Stomach (tissue), 9 donors: ENCODE data around the gene ERBB4. TPM values are rescaled to one million over a fixed set of nuclear protein-coding genes. Genes with fewer than 3 reads are reported as not detected.

Experiments
- DNase-seq, 2 donors: peaks; one replicate each; pipeline versions ENCODE4 v3.0.0 to v3.0.0-alpha.2; 2013 to 2019
- H3K27ac ChIP-seq, 5 donors: fragments of 200-600 bp in 4 of 5; sonication (generic) in 4 of 5; one replicate each; pipeline ENCODE4 v1.5.1; 2013 to 2019; ENCODE audit warnings: mild to moderate bottlenecking in 1 of 5, moderate library complexity in 1 of 5
- H3K27me3 ChIP-seq, 3 donors: fragments of 200-600 bp; sonication (generic); one replicate each; pipeline ENCODE4 v1.5.1; 2017 to 2019; ENCODE audit warnings: mixed run types in 1 of 3
- H3K36me3 ChIP-seq, 4 donors: fragments of 200-600 bp; sonication (generic); 1 replicate in 3 of 4; 2 replicates in 1 of 4; pipeline ENCODE4 v1.5.1; 2016 to 2019
- H3K4me1 ChIP-seq, 4 donors: fragments of 200-600 bp; sonication (generic); one replicate each; pipeline ENCODE4 v1.5.1; 2016 to 2019
- H3K4me3 ChIP-seq, 4 donors: fragments of 200-600 bp; sonication (generic) in 3 of 4; one replicate each; pipeline ENCODE4 v1.5.1; 2016 to 2019; ENCODE audit warnings: mild to moderate bottlenecking in 1 of 4
- H3K9me3 ChIP-seq, 4 donors: fragments of 200-600 bp; sonication (generic); one replicate each; pipeline ENCODE4 v1.5.1; 2016 to 2019
- CTCF ChIP-seq, 7 experiments: fragments of 450-650 bp in 4 of 7; fragments of 200-600 bp in 3 of 7; sonication (generic) in 3 of 7; IDR thresholded peaks; one replicate each; pipeline ENCODE4 v1.5.1; 2016 to 2019; ENCODE audit warnings: antibody characterized with exemption in 7 of 7, control low read depth in 2 of 7, mild to moderate bottlenecking in 1 of 7
- EP300 ChIP-seq: sonication (generic); formaldehyde crosslinking; IDR thresholded peaks from one replicate; pipeline ENCODE4 v1.6.1; 2017; ENCODE audit warnings: antibody characterized with exemption
- POLR2A ChIP-seq, 4 donors: fragments of 450-650 bp; IDR thresholded peaks; one replicate each; pipeline ENCODE4 v1.6.1; 2016; ENCODE audit warnings: antibody characterized with exemption in 4 of 4, control low read depth in 2 of 4, mild to moderate bottlenecking in 1 of 4, moderate library complexity in 1 of 4
- POLR2AphosphoS5 ChIP-seq, 3 donors: sonication (generic); formaldehyde crosslinking; IDR thresholded peaks; one replicate each; pipeline ENCODE4 v1.6.1; 2016; ENCODE audit warnings: antibody characterized with exemption in 3 of 3
- WGBS, 5 donors: extraction: QIAGEN DNeasy Blood & Tissue Kit in 3 of 5; methylation state at CpG; one replicate each; pipeline versions ENCODE4 v1.1.5 to v1.1.7; 2013 to 2018; 5-methylcytosine and 5-hydroxymethylcytosine counted together
- intact Hi-C: fragments of 100-400 bp; cut with DNase I; formaldehyde crosslinking; loops from one replicate; pipeline ENCODE4 v1.15.1; 2023; ENCODE audit warnings: low total_unique reads
- polyA plus RNA-seq, 3 donors: library from polyadenylated mRNA; stranded (reverse); fragments of 200-250 nt; gene quantifications; one replicate each; pipeline ENCODE4 v1.2.3, GENCODE V29; 2013
- total RNA-seq, 5 donors: library from RNA; depleted of rRNA; stranded (reverse); fragments of >200 nt; gene quantifications; one replicate each; pipeline versions ENCODE4 v1.1.0 to v1.2.3, GENCODE V29; 2014 to 2016
- donor health status: healthy with polysubstance abuse.
- donor health status: Bipolar disorder and iron deficiency.
- donor health status: healthy.

Gene ERBB4
- total and polyA plus RNA-seq, 8 donors: 0.12 to 2.5 (median 0.45) TPM; not detected in 1

- Histone ChIP-seq H3K27me3 (no peaks in the 10 kb centered on the region), H3K4me3 (no peak overlapping the region), H3K36me3 (no peaks in the 10 kb centered on the region), H3K27ac (no peak overlapping the region), H3K9me3 (no peaks in the 10 kb centered on the region), H3K4me1 (peaks cover 0 to 13% (median 3%) of the 10 kb centered on the region in 4 donors)
- 50 to 59% (median 51%) methylated on average over 6 of the region's 6 CpGs for WGBS, 5 donors
- DNase-seq: no peak
- no peak for TF ChIP-seq CTCF (IDR thresholded peaks at IDR 0.05)
- intact Hi-C loops: no loop called here
These were observed 1085.2 kb downstream of the ERBB4 start for GRCh38 chr2:211453311-211453887.

- Histone ChIP-seq H3K4me3 (no peak overlapping the region), H3K4me1 (peaks cover 0 to 13% (median 3%) of the 10 kb centered on the region in 4 donors), H3K9me3 (no peaks in the 10 kb centered on the region), H3K36me3 (no peaks in the 10 kb centered on the region), H3K27me3 (no peaks in the 10 kb centered on the region), H3K27ac (no peak overlapping the region)
- intact Hi-C loops: no loop called here
- TF ChIP-seq POLR2AphosphoS5 (IDR thresholded peaks at IDR 0.05): no peak
- no peak for TF ChIP-seq EP300
- TF ChIP-seq CTCF (IDR thresholded peaks at IDR 0.05): no peak
- TF ChIP-seq POLR2A (IDR thresholded peaks at IDR 0.05): no peak
- 51 to 68% (median 56%) methylated on average over 2 of the region's 2 CpGs for WGBS, 5 donors
- no peak for DNase-seq
These were observed 1087.0 kb downstream of the ERBB4 start for GRCh38 chr2:211451642-211452041.

- 90 to 97% (median 93%) methylated on average over 1 of the region's 1 CpG for WGBS, 5 donors
- Histone ChIP-seq H3K4me1 (peaks cover 0 to 7% (median 2%) of the 10 kb centered on the region in 4 donors), H3K4me3 (no peak overlapping the region), H3K27me3 (no peaks in the 10 kb centered on the region), H3K36me3 (no peaks in the 10 kb centered on the region), H3K9me3 (no peaks in the 10 kb centered on the region), H3K27ac (no peak overlapping the region)
- TF ChIP-seq CTCF (IDR thresholded peaks at IDR 0.05): no peak
- no peak for TF ChIP-seq EP300
- no peak for TF ChIP-seq POLR2A (IDR thresholded peaks at IDR 0.05)
- no peak for TF ChIP-seq POLR2AphosphoS5 (IDR thresholded peaks at IDR 0.05)
- intact Hi-C loops: no loop called here
- DNase-seq: no peak
These were observed 1088.8 kb downstream of the ERBB4 start for GRCh38 chr2:211449819-211450218.

- Histone ChIP-seq H3K4me3 (no peak overlapping the region), H3K27me3 (no peaks in the 10 kb centered on the region), H3K9me3 (no peaks in the 10 kb centered on the region), H3K4me1 (peaks cover 0 to 3% (median 0%) of the 10 kb centered on the region in 4 donors), H3K27ac (no peak overlapping the region), H3K36me3 (no peaks in the 10 kb centered on the region)
- DNase-seq: no peak
- TF ChIP-seq POLR2A (IDR thresholded peaks at IDR 0.05): no peak
- TF ChIP-seq EP300: no peak
- TF ChIP-seq POLR2AphosphoS5 (IDR thresholded peaks at IDR 0.05): no peak
- TF ChIP-seq CTCF (IDR thresholded peaks at IDR 0.05): no peak
- intact Hi-C loops: no loop called here
- 67 to 76% (median 74%) methylated on average over 1 of the region's 1 CpG for WGBS, 5 donors
These were observed 1091.1 kb downstream of the ERBB4 start for GRCh38 chr2:211447548-211447947.
